ENCODE data around the gene PAX8. TPM values are rescaled to one million over a fixed set of nuclear protein-coding genes. Genes with fewer than 3 reads are reported as not detected.

PAX8 gene
- total and polyA plus RNA-seq, 2 of the 13 experiments (the other 11 are each of a cell fraction or from before 2014, with no cell fraction given): 1.5 to 8.8 TPM

- BruUV-seq (replicated peaks): no TSS peak
- H3K79me2 ChIP-seq (ENCODE audit: insufficient read depth, low read length): no peaks in the 10 kb centered on the region
- FAIRE-seq: no peak
Observed at GRCh38 chr2:113182471-113183260, 96.1 kb downstream of the PAX8 start.

More at GRCh38 chr2:113182471-113183260, 96.1 kb downstream of the PAX8 start:
- in situ Hi-C loops (cut with HindIII; ENCODE audit: extremely low pct_ligation_motif_present, low pct_unique_long_range_greater_than_20kb): no loop called here
- Histone ChIP-seq H4K20me1 (ENCODE audit: insufficient read depth, low read length) (no peaks in the 10 kb centered on the region), H3K27me3 (ENCODE audit: control insufficient read depth in 1 of 2, insufficient read depth in 2 of 2, low read length in 2 of 2) (no peaks in the 10 kb centered on the region), H3K4me3 (replicated peaks in 1 of 3; ENCODE audit: insufficient read depth in 1 of 3, low read depth in 2 of 3, low read length in 3 of 3) (no peak overlapping the region), H3K27ac (ENCODE audit: extremely low read length, insufficient read depth, low read length) (no peak overlapping the region), H3K9me3 (ENCODE audit: low read length) (no peaks in the 10 kb centered on the region), H3K9ac (ENCODE audit: insufficient read depth, low read depth, low read length) (no peak overlapping the region), H3K4me1 (ENCODE audit: insufficient read depth, low read length) (peaks cover 43% of the 10 kb centered on the region), H2AFZ (ENCODE audit: low read length) (no peak overlapping the region), H3K4me2 (ENCODE audit: low read depth, low read length) (no peak overlapping the region), H3K36me3 (replicated peaks in 1 of 2; ENCODE audit: control insufficient read depth in 1 of 2, insufficient read depth in 2 of 2, low read length in 2 of 2) (no peaks in the 10 kb centered on the region; a peak in 1 of 5 replicates)
- POLR2A ChIA-PET: interaction anchor here (1.5 to 6.4 kb wide), 4 partner anchors 9 to 26 kb away, joined by 3 to 97 read pairs (median 27); no protein-coding TSS in a partner anchor
- ATAC-seq (no peak), DNase-seq (ENCODE audit: low spot score) (no peak)
- WGBS (ENCODE audit: low lambda C conversion rate): 84% methylated on average over 13 of the region's 15 CpGs
- CTCF ChIA-PET (ENCODE audit: low intra/inter-chr PET ratio, low total read pairs): no interaction called here
- intact Hi-C loops (cut with micrococcal nuclease; ENCODE audit: unreplicated experiment): no loop called here
- TF ChIP-seq MAFF (IDR thresholded peaks at IDR 0.05; ENCODE audit: low read depth, low read length) (no peak), KLF15 (CRISPR knock-in tag; IDR thresholded peaks at IDR 0.05; ENCODE audit: borderline replicate concordance) (no peak), PHF8 (CRISPR knock-in tag; IDR thresholded peaks at IDR 0.05) (no peak), ZNF691 (CRISPR knock-in tag; IDR thresholded peaks at IDR 0.05; ENCODE audit: borderline replicate concordance, low read depth) (no peak), SKIL (CRISPR knock-in tag; IDR thresholded peaks at IDR 0.05; ENCODE audit: borderline replicate concordance) (no peak)
